Epidermal melanocyte (primary cell): ENCODE measurements around the gene MSANTD3.
"Not testable (repeated sequence)": the region's sequence is repeated elsewhere in the genome, so short reads cannot be mapped to it uniquely, and the experiment has no call there.

Source experiments
- DNase-seq: peaks from one replicate; pipeline ENCODE4 v3.0.0; 2011; ENCODE audit warnings: low spot score; ENCODE audit not compliant: insufficient read length

MSANTD3 gene

DNA sequence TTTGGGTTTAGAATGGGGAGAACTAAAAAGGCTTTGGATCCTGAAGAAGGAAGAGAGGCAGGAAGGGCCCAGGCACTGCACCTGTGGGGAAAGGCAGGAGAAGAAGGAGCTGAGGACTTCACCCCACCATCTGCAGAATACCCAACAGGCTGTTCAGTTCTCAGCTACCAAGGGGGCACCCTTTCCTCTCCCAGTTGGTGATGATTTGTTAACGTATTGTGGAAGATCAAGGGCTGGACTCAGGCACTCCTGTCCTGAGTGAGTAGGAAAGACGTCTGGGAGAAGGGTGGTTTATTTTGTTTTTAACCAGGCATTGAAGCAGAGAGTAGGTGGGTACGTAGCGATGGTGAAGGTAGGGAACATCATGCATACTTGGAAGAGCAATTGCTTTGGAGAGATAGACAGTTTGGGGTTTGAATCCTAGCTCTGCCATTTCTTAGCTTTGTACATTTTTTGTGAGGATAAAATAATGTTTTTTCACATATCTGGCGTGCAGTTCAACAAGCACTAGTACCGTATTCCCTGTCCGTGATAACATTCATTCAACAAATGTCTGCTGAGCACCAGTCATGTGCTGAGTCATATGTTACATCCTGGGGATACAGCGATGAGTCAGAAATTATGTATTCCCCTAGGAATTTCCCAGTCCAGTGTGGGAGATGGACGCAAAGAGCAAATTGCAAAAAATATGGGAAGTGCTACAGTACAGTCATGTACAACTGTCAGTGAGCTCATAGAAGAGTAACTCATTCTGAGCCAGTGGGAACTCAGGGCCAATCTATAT is 2.1 kb downstream of the MSANTD3 start:
- DNase-seq, result peak; percentile 92

GRCh38 chr9:100430286-100430940 is 3.5 kb downstream of the MSANTD3 start:
- no peak for DNase-seq

- no peak for DNase-seq
Observed at GRCh38 chr9:100431886-100432285, 4.9 kb downstream of the MSANTD3 start.

DNA sequence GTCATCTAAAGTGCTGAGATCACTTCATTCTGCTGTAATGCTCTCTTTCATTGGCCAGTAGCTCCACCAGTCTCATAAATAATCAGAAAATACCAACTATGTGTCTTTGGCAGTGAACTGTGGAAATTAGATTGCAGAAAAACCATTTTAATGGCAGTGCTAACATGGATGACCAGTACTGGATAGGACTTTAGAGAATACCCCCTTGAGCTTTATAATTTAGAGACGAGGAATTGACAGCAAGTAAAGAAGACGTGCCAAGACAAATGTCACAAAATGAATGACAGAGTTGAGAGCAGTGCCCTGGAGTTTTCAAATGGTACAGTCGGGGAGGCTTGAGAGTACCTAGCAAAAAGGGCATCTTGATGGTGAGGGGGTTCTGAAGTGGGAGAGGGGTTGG is 5.8 kb downstream of the MSANTD3 start:
- DNase-seq, result no peak

DNA sequence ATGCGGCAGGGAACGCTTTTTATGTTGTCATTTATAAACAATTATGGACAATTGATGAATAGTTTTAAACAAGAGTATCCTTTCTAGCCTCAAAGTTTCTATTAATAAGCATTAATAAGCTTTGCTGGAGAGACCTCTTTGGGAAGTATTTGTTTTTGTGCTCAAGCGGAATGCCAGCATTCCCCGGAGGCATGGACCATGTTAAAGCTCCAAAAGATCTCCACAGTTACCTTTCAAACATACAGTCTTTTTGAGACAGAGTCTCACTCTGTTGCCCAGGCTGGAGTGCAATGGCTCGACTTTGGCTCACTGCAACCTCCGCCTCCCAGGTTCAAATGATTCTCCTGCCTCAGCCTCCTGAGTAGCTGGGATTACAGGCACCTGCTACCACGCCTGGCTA is 9.6 kb downstream of the MSANTD3 start:
- DNase-seq, result no peak

- DNase-seq, result peak; percentile 52
Observed at GRCh38 chr9:100437860-100438805, 11.2 kb downstream of the MSANTD3 start.

- DNase-seq, result no peak
Observed at GRCh38 chr9:100440071-100440470, 13.1 kb downstream of the MSANTD3 start.

GRCh38 chr9:100440487-100440886 is 13.5 kb downstream of the MSANTD3 start:
- not testable (repeated sequence) for DNase-seq

- no peak for DNase-seq
Observed at GRCh38 chr9:100441911-100442361, 15.0 kb downstream of the MSANTD3 start.

- no peak for DNase-seq
Observed at GRCh38 chr9:100443781-100444768, 17.1 kb downstream of the MSANTD3 start.

DNA sequence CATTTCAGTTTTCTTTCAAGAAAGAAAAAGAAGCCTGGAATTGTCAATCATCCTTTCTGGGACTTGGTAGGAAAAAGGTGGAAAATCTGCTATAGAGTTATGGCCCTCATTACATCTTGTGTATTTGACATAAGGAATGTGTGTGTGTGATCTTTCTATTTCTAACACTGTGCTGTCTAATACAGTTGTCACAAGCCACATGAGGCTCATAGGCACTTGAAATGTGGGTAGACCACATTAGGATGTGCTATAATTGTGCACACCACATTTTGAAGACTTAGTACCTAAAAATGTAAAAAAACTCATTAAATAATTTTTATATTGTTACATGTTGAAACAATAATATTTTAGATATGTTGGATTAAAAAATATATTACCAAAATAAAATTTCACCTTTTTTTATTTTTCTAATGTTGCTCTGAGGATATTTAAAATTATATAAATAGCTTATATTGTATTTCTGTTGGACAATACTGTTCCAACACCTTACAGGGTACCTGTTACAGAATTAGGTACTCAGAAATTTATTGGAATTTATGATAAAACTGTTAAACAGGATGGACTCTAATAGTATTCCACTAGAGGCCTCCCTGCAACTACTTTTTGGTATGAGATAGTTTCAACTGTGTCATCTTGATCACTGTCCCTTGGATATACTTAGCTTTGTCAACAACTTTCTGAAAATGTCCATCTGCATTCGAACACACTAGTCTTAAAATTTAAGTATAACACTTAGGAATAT is 18.4 kb downstream of the MSANTD3 start:
- no peak for DNase-seq

DNA sequence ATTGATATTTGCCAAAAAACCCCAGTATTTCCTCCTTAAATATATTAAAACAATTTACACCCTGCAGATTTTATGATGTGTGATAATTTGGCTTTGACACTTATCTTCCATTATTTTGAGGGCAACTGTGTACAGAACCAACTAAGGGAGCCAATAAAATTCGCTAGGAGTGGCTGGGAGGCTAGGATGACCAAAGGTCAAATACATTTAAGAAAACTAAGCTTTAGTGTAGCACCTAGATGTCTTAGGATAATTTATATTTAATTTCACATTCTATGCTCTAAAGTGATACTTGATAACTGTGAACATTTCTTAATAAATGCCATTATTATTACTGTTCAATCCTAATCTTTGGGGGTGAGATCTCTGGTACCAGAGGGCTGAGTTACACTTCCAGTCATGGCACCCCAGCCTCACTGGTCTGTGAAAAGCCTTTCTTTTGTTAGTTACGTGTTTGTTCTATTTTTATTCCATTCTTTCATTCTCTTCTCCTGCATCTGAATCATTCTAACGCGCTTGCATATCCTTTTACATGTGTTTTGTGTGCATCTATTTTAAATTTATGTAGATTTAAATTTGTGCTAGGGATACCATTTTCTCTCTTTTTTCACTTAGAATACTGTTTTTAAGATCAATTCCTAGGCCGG is 19.1 kb downstream of the MSANTD3 start:
- no peak for DNase-seq

GRCh38 chr9:100447041-100447440 is 20.1 kb downstream of the MSANTD3 start:
- DNase-seq, result no peak

DNA sequence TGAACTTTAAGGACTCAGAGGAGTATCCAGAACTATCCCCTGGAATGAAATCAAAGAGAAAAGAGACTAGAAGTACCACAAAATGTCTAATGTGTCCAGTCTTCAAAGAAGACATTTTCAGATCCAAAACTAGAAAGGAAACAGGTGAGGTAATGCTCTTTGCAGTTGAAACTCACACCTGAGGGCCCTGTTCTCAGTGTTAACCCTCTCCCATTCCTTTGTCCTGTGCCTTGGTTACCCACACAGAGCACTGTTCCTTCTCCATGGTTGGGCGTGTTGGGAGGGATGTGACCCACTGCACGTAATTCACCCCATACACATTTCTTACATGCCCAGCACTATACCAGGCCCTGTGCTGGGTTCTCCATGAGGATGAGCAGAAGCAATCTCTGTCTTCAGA is 21.3 kb downstream of the MSANTD3 start:
- no peak for DNase-seq

DNA sequence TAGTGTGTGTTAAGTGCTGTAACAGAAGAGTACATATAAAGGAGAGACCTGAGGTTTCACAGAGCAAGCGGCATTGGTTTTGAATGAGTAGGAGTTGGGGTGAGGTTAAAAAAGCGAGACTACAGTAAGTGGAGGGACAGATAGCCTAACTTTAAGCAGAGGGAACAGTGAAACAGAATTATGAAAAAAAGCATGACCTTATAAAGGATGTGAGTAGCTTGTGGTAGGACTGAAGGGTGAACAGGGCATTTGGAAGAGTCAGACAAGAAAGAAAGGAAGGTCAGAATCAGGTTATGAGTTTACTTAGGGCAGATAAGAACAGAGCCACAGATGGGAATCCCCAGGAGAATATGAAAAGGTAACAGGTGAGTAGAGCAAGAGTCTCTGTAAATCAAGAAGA is 22.5 kb downstream of the MSANTD3 start:
- no peak for DNase-seq

- DNase-seq, result no peak
Observed at GRCh38 chr9:100452894-100453293, 26.0 kb downstream of the MSANTD3 start.

DNA sequence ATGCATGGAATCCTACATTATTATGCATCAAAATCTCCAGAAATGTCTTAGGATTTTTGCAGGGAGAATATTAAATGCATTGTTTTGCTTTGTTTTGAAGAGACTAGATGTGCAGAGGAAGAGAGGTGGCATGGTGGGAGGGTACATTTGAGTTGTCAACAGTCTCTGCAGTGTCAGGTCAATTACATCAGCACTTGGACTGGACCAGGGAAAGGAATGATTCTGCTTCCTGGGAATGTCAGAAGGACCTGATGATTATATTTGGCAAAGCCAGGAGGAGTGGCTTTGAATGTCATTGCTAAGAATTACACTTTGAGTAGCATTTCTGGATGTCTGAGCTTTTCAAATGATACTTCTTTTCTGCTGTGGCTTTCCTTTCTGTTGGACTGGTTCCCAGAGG is 28.5 kb downstream of the MSANTD3 start:
- no peak for DNase-seq

GRCh38 chr9:100457517-100457916 is 30.6 kb downstream of the MSANTD3 start:
- DNase-seq, result no peak

DNA sequence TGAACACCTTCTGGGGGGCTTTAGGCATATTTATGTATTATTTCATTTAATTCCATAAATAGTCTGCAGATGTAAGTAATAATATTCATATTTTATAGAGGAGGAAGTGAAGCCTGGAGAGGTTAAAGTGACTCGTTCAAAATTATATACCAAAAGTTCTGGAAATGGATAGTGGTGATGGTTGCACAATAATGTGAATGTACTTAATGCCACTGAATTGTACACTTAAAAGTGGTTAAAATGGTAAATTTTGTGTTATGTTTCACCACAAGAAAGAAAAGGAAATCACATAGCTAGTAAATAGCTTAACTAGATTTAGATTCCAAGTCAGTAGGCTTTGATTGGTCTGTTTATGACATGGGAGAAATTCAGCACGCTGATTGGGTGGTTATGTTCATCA is 33.0 kb downstream of the MSANTD3 start:
- no peak for DNase-seq
